ENCODE results near the gene FHIP1A.

FHIP1A gene

DNA sequence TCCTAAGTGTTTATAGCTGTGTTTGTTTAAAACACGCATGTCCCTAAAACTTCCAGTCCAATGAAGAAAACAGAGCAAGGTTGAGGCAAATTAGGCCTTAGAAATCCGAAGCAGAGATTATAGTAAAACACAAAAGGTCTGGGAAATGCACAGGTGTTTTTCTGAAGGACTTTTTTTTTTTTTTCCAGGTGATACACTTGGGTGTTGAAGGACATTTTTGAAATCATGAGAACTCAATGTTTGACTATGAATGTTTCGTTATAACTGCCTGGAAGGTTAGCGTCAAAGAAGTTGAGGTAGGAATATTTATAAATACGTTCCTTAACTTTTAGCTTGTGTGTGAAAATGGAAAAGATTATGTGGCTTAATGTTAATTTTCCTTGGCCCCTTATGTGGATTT lies 45.5 kb downstream of the FHIP1A start:
- Histone ChIP-seq H2AFZ (ENCODE audit: low read length) (no peak overlapping the region), H3K79me2 (ENCODE audit: low read length) (no peaks in the 10 kb centered on the region)
- DNase-seq, result no peak

DNA sequence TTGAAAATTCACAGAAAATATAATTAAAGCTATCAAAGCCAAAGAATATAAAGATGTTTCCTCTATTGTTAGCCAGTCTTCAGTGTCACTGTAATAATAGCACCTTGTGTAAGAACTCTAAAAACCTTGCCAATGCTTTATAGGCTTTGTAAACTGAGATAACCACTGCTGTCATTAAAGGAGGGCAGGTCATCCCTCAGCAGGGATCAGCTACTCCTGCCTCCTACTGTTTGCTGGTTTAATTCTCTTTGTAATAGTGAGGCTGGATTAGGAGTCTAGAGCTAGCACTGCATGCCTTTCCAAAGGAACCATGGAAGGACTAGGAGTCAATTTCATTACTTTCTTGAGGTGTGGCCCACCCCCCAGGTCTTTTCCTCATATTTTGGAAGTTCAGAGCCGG lies 46.2 kb downstream of the FHIP1A start:
- Histone ChIP-seq H3K9me3 (replicated peaks; ENCODE audit: insufficient read depth, low read length) (no peaks in the 10 kb centered on the region), H3K27ac (ENCODE audit: low read length) (no peak overlapping the region), H3F3A (ENCODE audit: insufficient read depth, low read length) (no peaks in the 10 kb centered on the region), H3K27me3 (replicated peaks; ENCODE audit: insufficient read depth, low read length) (no peaks in the 10 kb centered on the region), H3K36me3 (replicated peaks; ENCODE audit: insufficient read depth, low read length) (no peaks in the 10 kb centered on the region), H2AFZ (ENCODE audit: low read length) (no peak overlapping the region), H4K20me1 (ENCODE audit: insufficient read depth, low read length) (no peaks in the 10 kb centered on the region), H3K4me2 (ENCODE audit: low read depth, low read length) (no peak overlapping the region), H3K4me1 (ENCODE audit: low read length) (no peaks in the 10 kb centered on the region), H3K9ac (ENCODE audit: low read length) (no peak overlapping the region), H3K4me3 (ENCODE audit: low read length) (no peak overlapping the region), H3K79me2 (ENCODE audit: low read length) (no peaks in the 10 kb centered on the region), H3K9me2 (replicated peaks; ENCODE audit: insufficient read depth, low read length) (no peaks in the 10 kb centered on the region)
- no peak for DNase-seq
- TF ChIP-seq EZH2phosphoT487 (IDR thresholded peaks at IDR 0.05; ENCODE audit: low read length), result no peak
- no peak for TF ChIP-seq EZH2 (optimal IDR thresholded peaks at IDR 0.05; ENCODE audit: low read depth, low read length)
- TF ChIP-seq, protein P1, sequence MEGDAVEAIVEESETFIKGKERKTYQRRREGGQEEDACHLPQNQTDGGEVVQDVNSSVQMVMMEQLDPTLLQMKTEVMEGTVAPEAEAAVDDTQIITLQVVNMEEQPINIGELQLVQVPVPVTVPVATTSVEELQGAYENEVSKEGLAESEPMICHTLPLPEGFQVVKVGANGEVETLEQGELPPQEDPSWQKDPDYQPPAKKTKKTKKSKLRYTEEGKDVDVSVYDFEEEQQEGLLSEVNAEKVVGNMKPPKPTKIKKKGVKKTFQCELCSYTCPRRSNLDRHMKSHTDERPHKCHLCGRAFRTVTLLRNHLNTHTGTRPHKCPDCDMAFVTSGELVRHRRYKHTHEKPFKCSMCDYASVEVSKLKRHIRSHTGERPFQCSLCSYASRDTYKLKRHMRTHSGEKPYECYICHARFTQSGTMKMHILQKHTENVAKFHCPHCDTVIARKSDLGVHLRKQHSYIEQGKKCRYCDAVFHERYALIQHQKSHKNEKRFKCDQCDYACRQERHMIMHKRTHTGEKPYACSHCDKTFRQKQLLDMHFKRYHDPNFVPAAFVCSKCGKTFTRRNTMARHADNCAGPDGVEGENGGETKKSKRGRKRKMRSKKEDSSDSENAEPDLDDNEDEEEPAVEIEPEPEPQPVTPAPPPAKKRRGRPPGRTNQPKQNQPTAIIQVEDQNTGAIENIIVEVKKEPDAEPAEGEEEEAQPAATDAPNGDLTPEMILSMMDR (IDR thresholded peaks at IDR 0.05; ENCODE audit: low read length), result no peak

More for the DNA sequence above, 45.5 kb downstream of the FHIP1A start:
- Histone ChIP-seq H3K27me3 (replicated peaks; ENCODE audit: insufficient read depth, low read length) (no peaks in the 10 kb centered on the region), H3K4me1 (ENCODE audit: low read length) (no peaks in the 10 kb centered on the region), H3K9me3 (replicated peaks; ENCODE audit: insufficient read depth, low read length) (no peaks in the 10 kb centered on the region), H3K9ac (ENCODE audit: low read length) (no peak overlapping the region), H4K20me1 (ENCODE audit: insufficient read depth, low read length) (no peaks in the 10 kb centered on the region), H3K9me2 (replicated peaks; ENCODE audit: insufficient read depth, low read length) (no peaks in the 10 kb centered on the region), H3K27ac (ENCODE audit: low read length) (no peak overlapping the region), H3K4me2 (ENCODE audit: low read depth, low read length) (no peak overlapping the region), H3K36me3 (replicated peaks; ENCODE audit: insufficient read depth, low read length) (no peaks in the 10 kb centered on the region), H3K4me3 (ENCODE audit: low read length) (no peak overlapping the region), H3F3A (ENCODE audit: insufficient read depth, low read length) (no peaks in the 10 kb centered on the region)
- TF ChIP-seq EZH2phosphoT487 (IDR thresholded peaks at IDR 0.05; ENCODE audit: low read length) (no peak), EZH2 (optimal IDR thresholded peaks at IDR 0.05; ENCODE audit: low read depth, low read length) (no peak)

DNA sequence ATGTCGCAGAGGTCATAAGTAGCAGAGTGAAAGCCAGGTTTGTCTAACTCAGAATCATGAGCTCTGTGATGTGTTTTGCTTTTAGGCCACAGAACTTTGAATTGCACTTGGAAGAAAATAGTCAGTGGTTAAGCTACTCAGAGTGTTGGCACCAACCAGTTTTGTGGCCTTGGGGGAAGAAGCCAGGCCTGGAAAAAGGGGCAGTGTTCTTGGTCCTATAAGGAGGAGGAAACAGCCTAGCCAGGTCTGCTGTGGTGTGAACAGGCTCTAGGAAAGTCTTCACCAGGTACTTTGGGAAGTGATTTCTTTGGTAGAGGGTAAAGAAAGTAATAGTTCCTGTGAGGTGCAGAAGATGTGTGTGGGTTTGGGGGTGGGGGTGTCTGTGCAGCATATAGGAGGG lies 49.2 kb downstream of the FHIP1A start:
- no peaks in the 10 kb centered on the region for H4K20me1 ChIP-seq (ENCODE audit: insufficient read depth, low read length)
- no peak overlapping the region for H3K4me3 ChIP-seq (ENCODE audit: low read length)
- H2AFZ ChIP-seq (ENCODE audit: low read length), result no peak overlapping the region
- H3K36me3 ChIP-seq (replicated peaks; ENCODE audit: insufficient read depth, low read length), result no peaks in the 10 kb centered on the region
- no peak overlapping the region for H3K9ac ChIP-seq (ENCODE audit: low read length)
- no peak overlapping the region for H3K27ac ChIP-seq (ENCODE audit: low read length)
- H3K9me3 ChIP-seq (replicated peaks; ENCODE audit: insufficient read depth, low read length), result no peaks in the 10 kb centered on the region
- H3K4me1 ChIP-seq (ENCODE audit: low read length), result no peaks in the 10 kb centered on the region
- no peaks in the 10 kb centered on the region for H3F3A ChIP-seq (ENCODE audit: insufficient read depth, low read length)
- DNase-seq, result no peak
- H3K27me3 ChIP-seq (replicated peaks; ENCODE audit: insufficient read depth, low read length), result no peaks in the 10 kb centered on the region
- no peak for TF ChIP-seq EZH2 (optimal IDR thresholded peaks at IDR 0.05; ENCODE audit: low read depth, low read length)
- TF ChIP-seq EZH2phosphoT487 (IDR thresholded peaks at IDR 0.05; ENCODE audit: low read length), result no peak
- TF ChIP-seq, protein P1 (IDR thresholded peaks at IDR 0.05; ENCODE audit: low read length), result no peak
- H3K79me2 ChIP-seq (ENCODE audit: low read length), result no peaks in the 10 kb centered on the region
- H3K4me2 ChIP-seq (ENCODE audit: low read depth, low read length), result no peak overlapping the region
- no peaks in the 10 kb centered on the region for H3K9me2 ChIP-seq (replicated peaks; ENCODE audit: insufficient read depth, low read length)

All from MM.1S (cell line).